ENCODE results near the gene MON2.

- TF ChIP-seq POLR2A (IDR thresholded peaks at IDR 0.05; ENCODE audit: low read length): no peak
- TF ChIP-seq GATA1 (IDR thresholded peaks at IDR 0.05; ENCODE audit: low read depth, low read length): no peak
Observed at GRCh38 chr12:62627181-62627580, 160.6 kb downstream of the MON2 start.
